Measurements from ENCODE around the gene GLB1L3. TPM values are rescaled to one million over a fixed set of nuclear protein-coding genes. Genes with fewer than 3 reads are reported as not detected.
"Not testable (repeated sequence)": the region's sequence is repeated elsewhere in the genome, so short reads cannot be mapped to it uniquely, and the experiment has no call there.

GLB1L3 gene
- total RNA-seq, 1 experiment from 2014 or later, result 0.23 TPM

GRCh38 chr11:134275188-134275533 lies 1.0 kb upstream of the GLB1L3 start:
- no peak for DNase-seq (ENCODE audit: low read depth)

GRCh38 chr11:134276396-134277182 lies 410 bp downstream of the GLB1L3 start:
- DNase-seq (ENCODE audit: low read depth), result no peak

- no peak for DNase-seq (ENCODE audit: low read depth)
These were observed 1.2 kb downstream of the GLB1L3 start for GRCh38 chr11:134277183-134278001.

GRCh38 chr11:134278356-134278755 lies 2.2 kb downstream of the GLB1L3 start:
- DNase-seq (ENCODE audit: low read depth), result no peak

DNA sequence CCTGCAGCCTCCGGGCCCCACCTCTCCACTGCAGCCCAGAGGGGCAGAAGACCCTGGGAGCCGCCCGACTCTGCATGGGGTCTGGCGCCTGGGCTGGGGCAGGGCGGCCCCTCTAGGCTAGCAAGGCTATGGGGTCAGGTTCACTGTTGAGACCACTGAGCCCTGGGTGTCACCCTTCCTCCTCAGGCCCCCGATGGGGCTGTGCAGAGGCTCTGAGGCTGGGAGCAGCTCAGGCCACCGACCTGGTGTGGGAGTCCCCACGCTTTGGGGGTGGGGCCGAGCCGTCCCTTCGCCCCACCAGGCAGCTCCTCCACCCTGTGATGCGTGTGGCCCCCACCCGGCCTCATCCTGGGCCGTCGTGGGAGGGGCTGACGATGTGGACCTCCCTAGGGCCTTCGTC lies 5.5 kb downstream of the GLB1L3 start:
- DNase-seq (ENCODE audit: low read depth), result not testable (repeated sequence)

GRCh38 chr11:134282121-134283045 lies 6.2 kb downstream of the GLB1L3 start:
- DNase-seq (ENCODE audit: low read depth), result no peak

GRCh38 chr11:134283461-134284230 lies 7.5 kb downstream of the GLB1L3 start:
- no peak for DNase-seq (ENCODE audit: low read depth)

DNA sequence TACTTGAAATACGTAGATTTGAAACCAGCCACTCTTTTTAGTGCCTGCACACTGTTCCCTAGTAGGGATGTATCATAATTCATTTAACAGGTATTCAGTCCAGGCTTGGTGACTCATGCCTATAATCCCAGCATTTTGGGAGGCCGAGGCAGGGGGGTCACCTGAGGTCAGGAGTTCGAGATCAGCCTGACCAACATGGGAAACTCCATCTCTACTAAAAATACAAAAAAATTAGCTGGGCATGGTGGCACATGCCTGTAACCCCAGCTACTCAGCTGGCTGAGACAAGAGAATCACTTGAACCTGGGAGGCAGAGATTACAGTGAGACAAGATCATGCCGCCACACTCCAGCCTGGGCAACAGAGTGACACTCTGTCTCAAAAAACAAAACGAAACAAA lies 8.2 kb downstream of the GLB1L3 start:
- not testable (repeated sequence) for DNase-seq (ENCODE audit: low read depth)

- no peak for DNase-seq (ENCODE audit: low read depth)
These were observed 11.4 kb downstream of the GLB1L3 start for GRCh38 chr11:134287561-134287960.

DNA sequence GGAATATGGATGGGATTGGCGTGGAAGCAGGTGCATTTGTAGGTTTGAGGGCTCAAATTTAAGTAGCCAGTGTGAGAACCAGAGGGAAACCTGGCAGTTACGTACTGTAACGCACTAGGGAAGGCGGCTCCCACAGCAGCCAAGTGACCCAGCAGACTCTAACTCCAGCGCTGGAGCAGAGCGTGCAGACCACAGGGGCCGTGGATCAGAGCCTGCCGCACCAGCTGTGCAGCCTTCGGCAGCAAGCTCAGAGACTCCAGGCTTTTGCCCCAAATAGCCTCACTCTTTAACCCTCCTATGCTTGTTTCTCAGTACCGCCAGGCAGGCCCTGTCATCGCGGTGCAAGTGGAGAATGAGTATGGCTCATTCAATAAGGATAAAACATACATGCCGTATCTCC lies 12.3 kb downstream of the GLB1L3 start:
- no peak for DNase-seq (ENCODE audit: low read depth)

DNA sequence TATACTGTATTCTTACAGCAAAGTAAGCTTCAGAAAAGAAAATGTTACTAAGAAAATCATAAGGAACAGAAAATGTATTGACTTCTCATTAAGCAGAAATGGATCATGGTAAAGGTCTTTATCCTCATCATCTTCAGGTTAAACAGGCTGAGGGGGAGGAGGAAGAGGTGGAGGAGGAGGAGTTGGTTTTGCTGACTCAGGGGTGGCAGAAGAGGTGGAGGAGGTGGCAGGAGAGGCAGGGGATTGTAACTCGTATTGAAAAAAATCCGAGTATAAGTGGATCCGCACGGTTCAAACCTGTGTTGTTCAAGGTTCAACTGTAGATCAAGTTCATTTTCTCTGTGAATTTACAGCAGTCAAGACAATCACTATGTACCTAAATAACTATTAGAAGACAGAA lies 13.0 kb downstream of the GLB1L3 start:
- no peak for DNase-seq (ENCODE audit: low read depth)

DNA sequence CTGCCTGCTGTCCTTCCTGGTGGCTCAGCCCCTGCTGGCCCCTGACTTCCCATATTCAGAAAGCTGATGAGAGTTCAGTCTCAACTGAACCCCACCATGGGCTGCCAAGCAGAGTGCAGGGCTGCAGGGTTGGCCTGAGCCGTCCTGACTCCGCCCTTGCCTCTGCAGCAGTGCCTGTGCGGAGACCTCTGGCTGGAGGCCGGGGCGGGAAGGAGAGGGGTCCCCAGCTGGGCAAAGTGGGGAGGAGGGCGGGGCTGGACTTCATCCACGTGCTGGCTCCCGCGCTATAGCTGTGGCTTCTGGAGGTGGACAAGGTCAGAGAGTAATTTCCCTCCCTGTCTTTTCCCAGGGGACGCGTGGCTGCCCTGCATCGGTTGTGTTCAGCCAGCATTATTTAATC lies 13.6 kb downstream of the GLB1L3 start:
- DNase-seq (ENCODE audit: low read depth), result no peak

- DNase-seq (ENCODE audit: low read depth), result no peak
These were observed 14.5 kb downstream of the GLB1L3 start for GRCh38 chr11:134290646-134291045.

DNA sequence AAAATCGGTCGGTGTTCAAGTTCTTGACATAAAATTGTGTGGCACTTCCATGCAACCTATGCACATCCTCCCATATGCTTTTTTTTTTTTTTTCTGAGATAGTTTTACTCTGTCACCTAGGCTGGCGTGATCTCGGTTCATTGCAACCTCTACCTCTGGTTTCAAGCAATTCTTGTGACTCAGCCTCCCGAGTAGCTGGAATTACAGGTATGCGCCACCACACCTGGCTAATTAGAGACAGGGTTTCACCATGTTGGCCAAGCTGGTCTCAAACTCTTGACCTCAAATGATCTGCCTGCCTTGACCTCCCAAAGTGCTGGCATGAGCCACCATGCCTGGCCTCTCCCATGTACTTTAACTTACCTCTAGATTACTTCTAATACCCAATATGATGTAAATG lies 15.0 kb downstream of the GLB1L3 start:
- DNase-seq (ENCODE audit: low read depth), result no peak

DNA sequence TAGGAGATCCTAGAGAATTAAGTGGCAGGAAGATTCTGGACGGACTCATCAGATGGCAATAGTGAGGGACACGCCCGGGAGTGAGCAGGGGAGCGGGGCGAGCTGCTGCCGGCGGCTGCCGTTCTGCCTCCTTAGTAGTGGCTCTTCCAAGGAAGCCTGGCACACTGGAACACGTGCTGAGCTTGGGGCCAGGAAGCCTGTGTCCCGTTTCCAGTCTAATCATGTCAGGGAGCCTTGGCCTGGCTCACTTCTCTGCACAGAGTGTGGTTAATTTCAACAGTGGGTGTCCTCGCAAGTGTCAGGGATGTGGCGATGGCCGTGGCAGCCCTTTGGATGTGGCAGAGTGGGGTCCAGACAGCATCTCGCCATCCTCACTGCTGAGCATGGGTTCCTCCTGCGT lies 16.5 kb downstream of the GLB1L3 start:
- DNase-seq (ENCODE audit: low read depth), result no peak

GRCh38 chr11:134293119-134294113 lies 17.2 kb downstream of the GLB1L3 start:
- DNase-seq (ENCODE audit: low read depth), result no peak

GRCh38 chr11:134294664-134295063 lies 18.5 kb downstream of the GLB1L3 start:
- no peak for DNase-seq (ENCODE audit: low read depth)

DNA sequence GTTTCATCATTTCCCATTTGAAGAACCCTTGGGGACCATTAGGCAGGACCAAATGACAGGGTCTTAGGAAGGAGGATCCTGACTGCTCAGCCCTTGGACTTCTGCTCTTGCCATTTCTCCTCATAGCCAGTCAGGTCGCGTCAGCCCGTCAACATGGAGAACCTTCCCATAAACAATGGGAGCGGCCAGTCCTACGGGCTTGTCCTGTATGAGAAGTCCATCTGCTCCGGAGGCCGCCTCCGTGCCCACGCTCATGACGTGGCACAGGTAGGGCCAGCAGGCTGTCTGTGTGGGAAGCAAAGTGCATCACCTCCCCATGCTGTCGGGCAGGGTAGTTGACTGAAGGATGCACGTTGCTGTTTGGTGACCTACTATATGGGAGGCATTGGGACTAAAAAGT lies 36.0 kb downstream of the GLB1L3 start:
- DNase-seq (ENCODE audit: low read depth), result no peak

DNA sequence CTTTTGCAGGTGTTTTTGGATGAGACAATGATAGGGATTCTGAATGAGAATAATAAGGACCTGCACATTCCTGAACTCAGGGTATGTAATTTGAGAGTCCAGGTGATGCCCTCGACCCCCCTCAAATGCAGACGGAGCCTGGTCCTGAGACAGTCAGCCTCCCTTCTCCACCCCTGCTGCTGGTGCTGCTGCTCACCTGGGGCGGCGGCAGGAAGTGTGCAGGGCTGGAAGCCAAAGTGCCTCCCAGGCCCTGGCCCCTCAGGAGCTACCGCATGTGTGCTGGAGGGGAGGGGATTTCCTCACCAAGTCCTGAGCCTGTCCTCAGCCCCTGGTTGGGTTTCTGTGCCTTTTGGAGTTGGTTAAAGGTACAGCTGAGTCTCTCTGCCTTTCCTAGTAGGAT lies 36.6 kb downstream of the GLB1L3 start:
- no peak for DNase-seq (ENCODE audit: low read depth)

DNA sequence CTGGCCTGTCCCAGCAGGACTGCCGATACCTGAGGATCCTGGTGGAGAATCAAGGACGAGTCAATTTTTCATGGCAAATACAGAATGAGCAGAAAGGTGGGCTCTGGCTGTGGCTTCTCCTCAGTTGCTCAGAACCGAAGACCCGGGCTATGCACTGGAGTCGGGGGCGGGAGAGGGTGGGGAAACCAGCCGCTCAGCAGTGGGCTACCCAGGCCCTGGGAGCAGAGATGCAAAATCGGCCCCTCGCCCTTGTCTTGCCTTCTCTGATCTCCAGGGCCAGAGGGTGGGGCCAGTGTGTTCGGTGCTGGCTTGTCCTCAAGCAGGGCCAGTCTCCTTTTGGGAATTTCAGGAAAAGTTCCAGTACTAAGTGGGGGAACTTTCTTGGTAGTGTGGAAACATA lies 37.2 kb downstream of the GLB1L3 start:
- DNase-seq (ENCODE audit: low read depth), result no peak
